ENCODE measurements around the gene USP32. TPM values are rescaled to one million over a fixed set of nuclear protein-coding genes. Genes with fewer than 3 reads are reported as not detected.
"Not testable (repeated sequence)": the region's sequence is repeated elsewhere in the genome, so short reads cannot be mapped to it uniquely, and the experiment has no call there.

Gene USP32
- total and polyA plus RNA-seq, 2 donors: 18.2 to 63.7 TPM

DNA sequence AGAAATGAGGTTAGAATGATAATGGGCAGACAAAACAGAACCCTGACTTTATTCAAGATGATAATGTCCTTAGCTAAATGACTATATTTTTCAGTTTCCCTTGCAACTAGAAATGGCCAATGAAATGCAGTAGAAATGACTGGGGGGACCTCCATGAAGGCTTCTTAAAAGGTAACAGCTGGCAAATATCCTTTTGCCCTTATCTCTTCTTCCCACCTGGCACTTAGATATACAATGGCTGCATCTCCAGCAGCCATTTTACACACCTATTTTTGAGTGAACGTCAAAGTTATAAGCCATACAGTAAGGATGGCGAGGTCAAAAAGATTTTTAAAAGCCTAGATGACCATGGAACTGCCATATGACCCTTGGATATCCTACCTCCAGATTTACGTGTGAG, 39.9 kb downstream of the USP32 start:
- Histone ChIP-seq H3K4me3 (ENCODE audit: low read depth, low read length) (no peak overlapping the region), H3K27ac (ENCODE audit: low read depth) (no peak overlapping the region), H3K4me1 (ENCODE audit: insufficient read depth) (no peaks in the 10 kb centered on the region), H3K36me3 (ENCODE audit: insufficient read depth) (no peaks in the 10 kb centered on the region)
- WGBS: 86% methylated on average over 3 of the region's 3 CpGs
- DNase-seq (ENCODE audit: extremely low spot score): no peak

DNA sequence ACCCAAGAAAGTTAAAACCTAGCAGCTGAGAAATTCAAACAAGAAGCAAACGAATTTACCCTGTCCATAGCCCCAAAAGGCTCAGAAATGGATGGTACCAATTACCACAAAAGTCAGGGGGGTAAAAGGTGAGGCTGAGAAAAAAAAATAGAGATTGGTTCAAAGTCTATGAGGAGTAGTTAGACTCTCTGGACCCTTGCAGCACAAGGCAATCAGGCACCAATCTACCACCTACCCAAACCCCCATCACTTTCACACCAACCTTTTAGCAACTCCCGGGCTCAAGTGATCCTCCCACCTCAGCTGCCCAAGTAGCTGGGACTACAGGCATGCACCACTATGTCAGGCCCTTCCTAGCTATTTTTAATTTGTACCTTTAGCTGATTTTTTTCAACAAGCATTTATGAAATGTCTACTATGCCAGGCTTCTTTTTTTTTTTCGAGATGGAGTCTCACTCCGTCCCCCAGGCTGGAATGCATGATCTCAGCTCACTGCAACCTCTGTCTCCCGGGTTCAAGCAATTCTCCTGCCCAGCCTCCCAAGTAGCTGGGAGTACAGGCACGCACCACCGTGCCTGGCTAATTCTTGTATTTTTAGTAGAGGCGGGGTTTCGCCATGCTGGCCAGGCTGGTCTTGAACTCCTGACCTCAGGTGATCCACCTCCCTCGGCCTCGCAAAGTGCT, 40.8 kb downstream of the USP32 start:
- no peak for DNase-seq (ENCODE audit: extremely low spot score)
- no peaks in the 10 kb centered on the region for H3K4me1 ChIP-seq (ENCODE audit: insufficient read depth)
- 87% methylated on average over 11 of the region's 11 CpGs for WGBS
- H3K4me3 ChIP-seq (ENCODE audit: low read depth, low read length): no peak overlapping the region
- H3K27ac ChIP-seq (ENCODE audit: low read depth): no peak overlapping the region
- no peaks in the 10 kb centered on the region for H3K36me3 ChIP-seq (ENCODE audit: insufficient read depth)

DNA sequence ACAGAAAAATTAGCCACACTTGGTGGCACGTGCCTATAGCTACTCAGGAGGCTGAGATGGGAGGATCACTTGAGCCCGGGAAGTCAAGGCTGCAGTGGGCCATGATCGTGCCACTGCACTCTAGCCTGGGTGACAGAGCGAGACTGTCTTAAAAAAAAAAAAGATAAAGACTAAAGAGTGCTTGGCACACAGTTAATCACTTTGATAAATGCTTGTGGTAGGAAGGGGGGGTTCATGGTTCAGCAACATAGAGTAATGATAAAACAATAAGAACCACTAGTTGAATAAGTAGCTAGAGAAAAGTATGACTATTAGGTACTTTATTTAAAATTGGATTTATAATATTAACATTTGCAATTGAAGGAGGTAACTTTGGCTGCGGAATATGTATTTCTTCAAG, 43.3 kb downstream of the USP32 start:
- Histone ChIP-seq H3K36me3 (ENCODE audit: insufficient read depth) (no peaks in the 10 kb centered on the region), H3K4me1 (ENCODE audit: insufficient read depth) (no peaks in the 10 kb centered on the region), H3K27ac (ENCODE audit: low read depth) (no peak overlapping the region), H3K4me3 (ENCODE audit: low read depth, low read length) (no peak overlapping the region)
- DNase-seq (ENCODE audit: extremely low spot score): no peak
- 97% methylated on average over 5 of the region's 5 CpGs for WGBS

DNA sequence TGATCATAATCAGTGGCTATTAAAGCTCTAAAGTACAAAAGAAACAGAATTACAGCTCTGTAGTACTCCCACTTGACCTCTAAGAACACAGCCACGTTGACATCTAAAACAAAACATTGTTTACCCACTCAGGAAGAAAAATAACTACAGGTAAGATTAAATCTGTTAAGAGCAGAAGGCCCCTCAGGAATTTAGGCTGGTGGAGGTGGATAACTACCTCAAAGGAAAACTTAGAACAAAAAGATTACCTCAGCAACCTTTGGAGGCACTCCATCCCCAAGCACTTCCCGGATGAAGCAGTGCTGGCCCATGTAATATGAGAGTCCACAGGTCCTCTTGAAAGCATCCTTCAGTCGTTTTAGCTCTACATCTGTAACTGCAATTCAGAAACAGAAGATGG, 46.7 kb downstream of the USP32 start:
- Histone ChIP-seq H3K4me3 (ENCODE audit: low read depth, low read length) (no peak overlapping the region), H3K4me1 (ENCODE audit: insufficient read depth) (no peaks in the 10 kb centered on the region), H3K27ac (ENCODE audit: low read depth) (no peak overlapping the region), H3K36me3 (ENCODE audit: insufficient read depth) (no peaks in the 10 kb centered on the region)
- no peak for DNase-seq (ENCODE audit: extremely low spot score)
- 69% methylated on average over 3 of the region's 3 CpGs for WGBS

DNA sequence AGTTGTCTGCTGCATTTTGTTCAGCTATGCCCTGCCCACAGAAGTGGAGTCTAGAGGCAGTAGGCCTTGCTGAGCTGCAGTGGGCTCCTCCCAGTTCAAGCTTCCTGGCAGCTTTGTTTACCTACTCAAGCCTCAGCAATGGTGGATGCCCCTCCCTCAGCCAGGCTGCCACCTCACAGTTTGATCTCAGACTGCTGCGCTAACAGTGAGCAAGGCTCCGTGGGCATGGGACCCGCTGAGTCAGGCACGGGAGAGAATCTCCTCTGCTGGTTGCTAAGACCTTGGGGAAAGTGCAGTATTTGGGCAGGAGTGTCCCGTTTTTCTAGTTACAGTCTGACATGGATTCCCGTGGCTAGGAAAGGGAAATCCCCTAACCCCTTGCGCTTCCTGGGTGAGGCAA, 49.4 kb downstream of the USP32 start:
- H3K36me3 ChIP-seq (ENCODE audit: insufficient read depth); H3K4me3 ChIP-seq (ENCODE audit: low read depth, low read length); DNase-seq (ENCODE audit: extremely low spot score); H3K4me1 ChIP-seq (ENCODE audit: insufficient read depth); H3K27ac ChIP-seq (ENCODE audit: low read depth): not testable (repeated sequence)
- 95% methylated on average over 7 of the region's 7 CpGs for WGBS

DNA sequence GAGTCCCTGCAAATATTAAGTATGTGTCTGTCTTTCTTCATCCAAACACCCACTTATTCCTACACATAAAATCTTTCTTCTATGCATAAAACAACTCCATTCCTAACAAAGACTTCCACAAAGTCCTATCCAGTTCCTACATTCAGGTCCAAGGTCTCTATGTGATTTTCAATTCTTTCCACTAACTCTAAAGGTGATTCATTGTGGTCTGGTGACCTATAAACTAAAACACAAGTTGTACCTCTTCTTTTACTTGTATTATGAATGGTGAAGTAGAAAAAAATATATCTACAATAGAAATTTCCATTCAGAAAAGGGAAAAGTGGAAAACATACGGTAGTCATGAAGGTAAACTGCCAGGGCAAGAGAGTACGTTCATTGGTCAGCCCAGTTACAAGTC, 56.6 kb downstream of the USP32 start:
- WGBS: 92% methylated on average over 2 of the region's 2 CpGs
- DNase-seq (ENCODE audit: extremely low spot score): no peak
- H3K27ac ChIP-seq (ENCODE audit: low read depth): no peak overlapping the region
- no peaks in the 10 kb centered on the region for H3K36me3 ChIP-seq (ENCODE audit: insufficient read depth)
- no peak overlapping the region for H3K4me3 ChIP-seq (ENCODE audit: low read depth, low read length)
- peaks cover 2% of the 10 kb centered on the region for H3K4me1 ChIP-seq (ENCODE audit: insufficient read depth)

DNA sequence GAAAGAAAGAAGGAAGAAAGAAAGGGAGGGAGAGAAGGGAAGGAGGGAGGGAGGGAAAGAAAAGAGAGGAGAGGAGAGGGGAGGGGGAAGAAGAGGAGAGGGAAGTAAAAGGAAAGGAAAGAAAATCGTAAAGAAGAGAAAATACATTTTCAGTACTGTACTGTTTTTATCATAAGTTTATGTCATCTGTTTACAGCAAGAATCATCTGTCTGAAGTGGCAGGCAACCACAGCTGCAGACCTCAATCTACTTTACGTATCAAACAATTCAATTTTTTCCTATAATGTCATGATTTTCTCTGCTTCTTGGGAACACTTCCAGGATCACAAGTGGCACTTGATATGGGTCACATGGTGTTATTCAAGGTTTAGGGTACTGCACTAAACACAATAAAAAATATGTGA, 58.3 kb downstream of the USP32 start:
- peaks cover 2% of the 10 kb centered on the region for H3K4me1 ChIP-seq (ENCODE audit: insufficient read depth)
- H3K36me3 ChIP-seq (ENCODE audit: insufficient read depth): no peaks in the 10 kb centered on the region
- no peak for DNase-seq (ENCODE audit: extremely low spot score)
- no peak overlapping the region for H3K27ac ChIP-seq (ENCODE audit: low read depth)
- H3K4me3 ChIP-seq (ENCODE audit: low read depth, low read length): no peak overlapping the region
- 56% methylated on average over 2 of the region's 2 CpGs for WGBS

DNA sequence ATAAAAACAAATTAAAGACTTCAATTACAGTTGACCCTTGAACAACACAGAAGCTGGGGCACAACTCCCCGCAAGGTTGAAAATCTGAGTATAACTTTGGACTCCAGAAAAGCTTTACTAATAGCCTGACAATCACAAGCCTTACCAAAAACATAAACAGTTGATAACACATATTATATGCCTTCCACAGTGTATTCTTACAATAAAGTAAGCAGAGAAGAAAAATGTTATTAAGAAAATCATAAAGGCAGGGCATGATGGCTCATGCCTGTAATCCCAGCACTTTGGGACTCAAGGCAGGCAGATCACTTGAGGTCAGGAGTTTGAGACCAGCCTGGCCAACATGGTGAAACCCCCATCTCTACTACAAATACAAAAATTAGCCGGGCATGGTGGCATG, 58.9 kb downstream of the USP32 start:
- 86% methylated on average over 2 of the region's 2 CpGs for WGBS
- not testable (repeated sequence) for H3K36me3 ChIP-seq (ENCODE audit: insufficient read depth); H3K4me1 ChIP-seq (ENCODE audit: insufficient read depth); H3K4me3 ChIP-seq (ENCODE audit: low read depth, low read length); H3K27ac ChIP-seq (ENCODE audit: low read depth); DNase-seq (ENCODE audit: extremely low spot score)

DNA sequence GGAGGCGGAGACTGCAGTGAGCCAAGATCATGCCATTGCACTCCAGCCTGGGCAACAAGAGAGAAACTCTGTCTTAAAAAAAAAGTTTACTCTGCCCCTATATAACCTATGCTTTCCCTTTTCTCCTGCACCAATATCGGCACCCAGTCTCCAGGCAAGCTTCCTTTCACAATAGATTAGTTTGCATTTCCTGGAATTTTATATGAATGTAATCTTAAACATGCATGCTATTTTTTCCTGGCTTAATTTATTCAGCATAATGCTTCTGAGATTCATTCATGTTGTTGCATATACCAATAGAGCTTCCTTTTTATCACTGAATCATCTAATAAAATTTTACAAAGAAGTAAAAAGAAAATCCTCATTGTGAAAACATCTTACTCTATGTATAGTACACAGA, 59.4 kb downstream of the USP32 start:
- Histone ChIP-seq H3K4me1 (ENCODE audit: insufficient read depth) (peaks cover 2% of the 10 kb centered on the region), H3K36me3 (ENCODE audit: insufficient read depth) (no peaks in the 10 kb centered on the region), H3K4me3 (ENCODE audit: low read depth, low read length) (no peak overlapping the region), H3K27ac (ENCODE audit: low read depth) (no peak overlapping the region)
- DNase-seq (ENCODE audit: extremely low spot score): no peak
- WGBS: 69% methylated on average over 2 of the region's 2 CpGs

DNA sequence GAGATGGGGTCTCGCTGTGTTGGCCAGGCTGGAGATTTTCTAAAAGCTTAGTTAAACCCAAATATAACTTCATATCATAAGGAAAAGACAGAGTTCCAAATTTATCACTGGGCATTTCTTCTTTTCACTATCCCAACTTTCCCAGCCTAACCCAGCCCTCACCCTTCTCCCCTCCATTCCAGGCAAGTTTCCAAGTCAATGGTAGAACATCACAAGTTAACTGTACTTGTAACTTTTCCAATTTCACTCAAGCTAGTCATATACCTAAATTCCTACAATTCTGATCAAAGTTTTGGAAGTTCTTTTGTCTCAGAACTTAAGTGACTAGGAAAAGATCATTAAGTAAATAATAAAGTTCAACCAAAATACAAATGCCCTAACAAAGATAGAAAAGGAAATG, 61.2 kb downstream of the USP32 start:
- DNase-seq (ENCODE audit: extremely low spot score): no peak
- Histone ChIP-seq H3K4me3 (ENCODE audit: low read depth, low read length) (no peak overlapping the region), H3K4me1 (ENCODE audit: insufficient read depth) (peaks cover 2% of the 10 kb centered on the region), H3K36me3 (ENCODE audit: insufficient read depth) (no peaks in the 10 kb centered on the region), H3K27ac (ENCODE audit: low read depth) (no peak overlapping the region)
- 91% methylated on average over 1 of the region's 1 CpG for WGBS

DNA sequence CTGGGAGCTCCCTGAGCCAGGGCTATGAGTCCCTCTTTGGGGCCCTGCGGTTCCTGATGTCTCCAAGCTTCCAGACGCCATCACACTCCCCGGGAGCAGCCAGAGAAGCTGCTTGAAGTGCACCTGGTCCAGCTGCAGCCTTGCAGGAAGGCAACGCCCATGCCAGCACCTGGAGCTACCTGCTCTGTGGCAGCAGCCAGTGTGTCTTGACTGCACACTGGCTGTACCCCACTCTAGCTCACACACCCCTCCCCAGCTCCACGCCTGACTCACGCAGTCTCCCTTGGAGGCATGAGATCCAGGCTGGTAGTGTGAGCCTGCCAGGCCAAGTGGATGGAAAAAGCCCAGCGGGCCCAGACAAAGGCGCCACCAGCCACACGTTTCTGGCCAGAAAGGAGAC, 63.3 kb downstream of the USP32 start:
- WGBS: 93% methylated on average over 9 of the region's 9 CpGs
- DNase-seq (ENCODE audit: extremely low spot score): no peak

DNA sequence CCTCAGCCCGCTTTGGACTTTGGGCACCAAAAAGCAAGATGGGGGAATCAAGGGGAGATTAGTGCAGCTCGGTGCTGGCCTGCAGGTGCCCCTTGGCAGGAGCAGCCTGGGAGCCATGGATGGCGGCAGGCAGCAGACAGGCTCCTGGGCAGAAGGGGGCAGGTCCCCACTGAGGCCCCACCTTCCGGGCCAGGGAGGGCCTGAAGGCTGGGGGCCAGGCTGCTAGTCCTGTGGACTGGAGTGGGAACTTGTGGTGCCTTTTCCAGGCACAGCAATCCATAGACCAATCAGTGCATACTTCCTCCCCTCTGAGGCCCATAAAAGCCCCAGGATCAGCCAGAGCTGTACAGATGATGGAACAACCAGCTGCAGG, 64.0 kb downstream of the USP32 start:
- no peak for DNase-seq (ENCODE audit: extremely low spot score)
- no peaks in the 10 kb centered on the region for H3K36me3 ChIP-seq (ENCODE audit: insufficient read depth)
- H3K27ac ChIP-seq (ENCODE audit: low read depth): no peak overlapping the region
- H3K4me1 ChIP-seq (ENCODE audit: insufficient read depth): no peaks in the 10 kb centered on the region
- 88% methylated on average over 4 of the region's 4 CpGs for WGBS
- H3K4me3 ChIP-seq (ENCODE audit: low read depth, low read length): no peak overlapping the region

More for the DNA sequence above, 63.3 kb downstream of the USP32 start:
- Histone ChIP-seq H3K4me3 (ENCODE audit: low read depth, low read length) (no peak overlapping the region), H3K4me1 (ENCODE audit: insufficient read depth) (peaks cover 2% of the 10 kb centered on the region), H3K27ac (ENCODE audit: low read depth) (no peak overlapping the region), H3K36me3 (ENCODE audit: insufficient read depth) (no peaks in the 10 kb centered on the region)

DNA sequence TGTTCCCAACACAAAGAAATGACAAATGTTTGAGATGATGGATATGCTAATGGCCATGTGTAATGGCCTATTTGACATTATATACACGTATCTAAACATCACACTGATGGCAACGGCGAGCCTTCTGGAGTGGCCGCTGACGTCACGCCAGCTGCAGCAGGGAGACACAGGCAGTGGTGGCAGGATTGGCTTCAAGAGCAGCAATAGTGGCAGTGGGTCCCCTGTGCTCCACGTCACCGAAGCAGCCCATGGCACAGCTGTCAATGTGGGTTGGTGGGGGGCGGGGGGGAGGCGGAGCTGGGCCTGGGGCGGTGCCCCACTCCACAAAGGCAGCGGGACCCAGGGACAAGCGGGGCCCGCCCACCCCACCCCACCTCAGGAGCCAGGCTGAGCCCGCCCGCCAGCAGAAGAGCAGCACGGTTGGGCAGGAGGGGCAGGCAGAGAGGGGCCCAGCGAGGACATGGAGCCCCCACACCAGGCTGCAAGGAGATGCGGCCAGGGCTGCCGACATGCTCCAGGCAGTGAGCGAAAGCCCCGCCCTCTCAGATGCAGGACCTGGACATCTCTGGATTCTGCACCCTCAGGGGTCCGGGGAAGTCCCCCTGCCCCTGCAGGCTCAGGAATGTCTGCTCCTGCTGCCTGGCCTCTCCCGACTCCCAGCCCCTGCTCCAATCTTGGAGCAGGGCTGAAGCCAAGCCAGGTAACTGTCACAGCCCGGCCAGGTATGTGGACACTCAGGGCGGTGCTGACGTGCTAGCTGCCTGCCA, 64.6 kb downstream of the USP32 start:
- H3K36me3 ChIP-seq (ENCODE audit: insufficient read depth): no peaks in the 10 kb centered on the region
- 91% methylated on average over 27 of the region's 27 CpGs for WGBS
- no peak overlapping the region for H3K4me3 ChIP-seq (ENCODE audit: low read depth, low read length)
- no peaks in the 10 kb centered on the region for H3K4me1 ChIP-seq (ENCODE audit: insufficient read depth)
- DNase-seq (ENCODE audit: extremely low spot score): no peak
- no peak overlapping the region for H3K27ac ChIP-seq (ENCODE audit: low read depth)

DNA sequence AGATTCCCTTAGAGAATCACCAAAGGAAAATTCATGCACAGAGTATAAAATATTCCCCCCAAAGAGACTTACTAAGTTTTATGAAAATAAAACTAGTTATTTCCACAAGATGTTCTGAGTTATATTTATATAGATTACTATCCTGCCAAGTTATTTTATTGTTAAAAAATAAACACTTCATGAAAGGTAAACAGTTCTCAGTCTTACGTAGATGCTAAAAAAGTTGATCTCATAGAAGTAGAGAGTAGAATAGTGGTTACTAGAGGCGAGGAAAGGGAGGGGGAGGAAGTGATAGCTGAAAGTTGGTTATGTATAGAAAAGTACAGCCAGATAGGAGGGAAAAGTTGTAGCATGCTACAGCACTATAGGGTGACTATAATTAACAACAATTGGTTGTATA, 65.2 kb downstream of the USP32 start:
- H3K4me1 ChIP-seq (ENCODE audit: insufficient read depth): no peaks in the 10 kb centered on the region
- no peak for DNase-seq (ENCODE audit: extremely low spot score)
- H3K4me3 ChIP-seq (ENCODE audit: low read depth, low read length): no peak overlapping the region
- H3K27ac ChIP-seq (ENCODE audit: low read depth): no peak overlapping the region
- H3K36me3 ChIP-seq (ENCODE audit: insufficient read depth): no peaks in the 10 kb centered on the region
- 67% methylated on average over 2 of the region's 2 CpGs for WGBS
